Adrenal gland (tissue), 12 donors: ENCODE data around the gene CADM1. TPM values are rescaled to one million over a fixed set of nuclear protein-coding genes. Genes with fewer than 3 reads are reported as not detected.

Source experiments
- DNase-seq, 7 donors: peaks; one replicate each; pipeline ENCODE4 v3.0.0-alpha.2; 2019 to 2020
- H3K27ac ChIP-seq, 5 donors: fragments of 200-600 bp; sonication (generic) in 4 of 5; 1 replicate in 3 of 5; 2 replicates in 2 of 5; pipeline versions ENCODE4 v1.5.1 to v1.8.0; 2016 to 2020; ENCODE audit warnings: mild to moderate bottlenecking in 1 of 5
- H3K27me3 ChIP-seq: fragments of 200-600 bp; 2 replicates; pipeline ENCODE4 v1.8.0; 2021
- H3K36me3 ChIP-seq, 2 donors: fragments of 200-600 bp; replicated peaks in 1 of 2; 1 replicate in 1 of 2; 2 replicates in 1 of 2; pipeline versions ENCODE4 v1.5.1 to v1.8.0; 2018 to 2022
- H3K4me1 ChIP-seq, 2 donors: fragments of 200-600 bp; replicated peaks in 1 of 2; 1 replicate in 1 of 2; 2 replicates in 1 of 2; pipeline versions ENCODE4 v1.5.1 to v1.8.0; 2018 to 2021
- H3K4me3 ChIP-seq, 4 donors: fragments of 200-600 bp; sonication (generic) in 3 of 4; one replicate each; pipeline ENCODE4 v1.5.1; 2016 to 2018
- H3K9me3 ChIP-seq, 3 donors: fragments of 200-600 bp; sonication (generic) in 1 of 3; replicated peaks in 1 of 3; 1 replicate in 2 of 3; 2 replicates in 1 of 3; pipeline versions ENCODE4 v1.5.1 to v1.8.0; 2016 to 2021
- CTCF ChIP-seq, 6 experiments: fragments of 450-650 bp in 4 of 6; fragments of 200-600 bp in 2 of 6; sonication (generic) in 1 of 6; IDR thresholded peaks; 1 replicate in 5 of 6; 2 replicates in 1 of 6; pipeline versions ENCODE4 v1.5.1 to v1.8.0; 2016 to 2021; ENCODE audit warnings: antibody characterized with exemption in 6 of 6, mild to moderate bottlenecking in 2 of 6, moderate library complexity in 1 of 6
- POLR2A ChIP-seq, 2 donors: fragments of 450-650 bp; IDR thresholded peaks; one replicate each; pipeline ENCODE4 v1.6.1; 2017; ENCODE audit warnings: antibody characterized with exemption in 2 of 2, mild to moderate bottlenecking in 2 of 2, moderate library complexity in 1 of 2
- WGBS, 4 donors: extraction: QIAGEN DNeasy Blood & Tissue Kit in 2 of 4; methylation state at CpG; one replicate each; pipeline versions ENCODE4 v1.1.5 to v1.1.7; 2013 to 2017; 5-methylcytosine and 5-hydroxymethylcytosine counted together
- intact Hi-C, 2 donors: fragments of 100-400 bp; cut with DNase I; formaldehyde crosslinking; loops; one replicate each; pipeline versions ENCODE4 v1.14.1 to v1.15.0; 2022 to 2023
- polyA plus RNA-seq, 3 donors: library from polyadenylated mRNA; stranded (reverse); fragments of 200-250 nt in 2 of 3; fragments of 350-450 nt in 1 of 3; fragmentation: Illumina TruSeq in 1 of 3; extraction: RNeasy Lipid Tissue Mini Kit (QIAGEN cat#74804) in 1 of 3; gene quantifications; one replicate each; pipeline ENCODE4 v1.2.3, GENCODE V29; 2013 to 2014
- total RNA-seq, 9 donors: library from RNA; depleted of rRNA in 4 of 9; stranded (reverse); fragments of >200 nt in 4 of 9; fragments of 120-200 nt in 1 of 9; fragmentation: NEBNext Ultra II Directional in 1 of 9; extraction: Animal tissue kit (Norgen Biotek cat#: 25700) in 1 of 9; gene quantifications; one replicate each; pipeline versions ENCODE4 v1.1.0 to v1.2.4, GENCODE V29; 2013 to 2023
- donor health status: healthy with polysubstance abuse.
- donor health status: Bipolar disorder and iron deficiency.
- donor health status: DM: yes; HTN: yes; CAD: no.
- donor health status: DM: no; HTN: no; CAD: no.
- donor health status: DM: no; HTN: no; CAD: no.
- donor health status: DM: yes; HTN: yes; CAD: no.

CADM1 gene
- total and polyA plus RNA-seq, 12 donors = 21.6 to 256 (median 39.8) TPM

DNA sequence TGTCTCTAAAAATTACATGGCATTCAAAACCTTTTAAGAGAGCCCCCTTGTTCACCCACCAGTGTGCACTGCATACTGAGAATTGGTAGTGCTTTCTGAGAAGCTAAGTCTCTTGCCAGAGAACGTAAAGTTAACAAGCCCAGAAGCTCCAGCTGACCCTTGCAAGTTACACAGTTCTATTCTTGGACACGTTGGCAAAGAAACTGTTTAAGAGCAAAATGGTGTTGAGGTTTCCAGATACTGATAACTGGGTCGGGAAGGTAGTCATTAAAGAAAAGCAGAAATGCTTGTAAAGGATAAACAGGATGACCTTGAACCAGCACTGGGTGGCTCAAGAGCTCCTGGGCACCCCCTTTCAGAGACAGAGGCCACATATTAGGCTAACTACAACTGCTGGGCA, 284.8 kb downstream of the CADM1 start:
- H3K4me3 ChIP-seq = no peak overlapping the region
- H3K36me3 ChIP-seq = no peaks in the 10 kb centered on the region
- H3K27ac ChIP-seq = no peak overlapping the region
- 64 to 70% (median 67%) methylated on average over 3 of the region's 3 CpGs for WGBS, 4 donors
- no peak for DNase-seq
- H3K4me1 ChIP-seq = no peaks in the 10 kb centered on the region
- no peaks in the 10 kb centered on the region for H3K9me3 ChIP-seq
- no peak for TF ChIP-seq POLR2A (IDR thresholded peaks at IDR 0.05)
- no peak for TF ChIP-seq CTCF (IDR thresholded peaks at IDR 0.05)
- intact Hi-C loops = no loop called here
- H3K27me3 ChIP-seq = no peaks in the 10 kb centered on the region

DNA sequence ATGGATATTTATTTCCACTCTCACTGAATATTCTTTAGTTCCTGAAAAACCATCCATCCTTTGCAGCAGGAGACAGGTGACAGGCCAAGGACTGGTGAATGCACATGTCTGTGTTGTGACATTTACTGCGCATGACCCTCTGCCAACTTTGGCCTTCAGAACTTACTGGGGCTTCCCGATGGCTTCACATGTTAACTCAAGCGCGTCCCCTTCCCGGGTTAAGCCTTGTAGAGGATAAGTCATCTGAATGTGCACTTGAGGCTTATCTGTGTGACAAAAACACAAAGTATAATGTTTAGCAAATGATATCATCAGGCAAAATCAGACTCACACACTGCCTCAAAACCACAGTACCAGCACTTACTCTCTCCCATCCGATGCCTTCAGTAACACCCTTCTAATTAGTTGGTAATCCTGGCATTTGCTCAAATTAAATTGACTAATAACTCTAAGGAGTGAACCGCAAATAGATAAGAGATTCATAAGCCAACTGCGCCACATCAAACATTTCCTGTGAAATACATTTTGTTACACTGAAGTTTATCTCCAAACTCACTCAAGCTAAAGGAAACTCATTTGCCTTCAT, 286.4 kb downstream of the CADM1 start:
- Histone ChIP-seq H3K4me1 (no peaks in the 10 kb centered on the region), H3K27ac (no peak overlapping the region), H3K36me3 (no peaks in the 10 kb centered on the region), H3K4me3 (no peak overlapping the region), H3K9me3 (no peaks in the 10 kb centered on the region), H3K27me3 (no peaks in the 10 kb centered on the region)
- WGBS, 4 donors = 44 to 55% (median 49%) methylated on average over 8 of the region's 8 CpGs
- TF ChIP-seq POLR2A (IDR thresholded peaks at IDR 0.05) (no peak), CTCF (IDR thresholded peaks at IDR 0.05) (no peak)
- intact Hi-C loops = no loop called here
- DNase-seq = peak in 5 of 7 donors; percentile 23 to 54 (median 33)

DNA sequence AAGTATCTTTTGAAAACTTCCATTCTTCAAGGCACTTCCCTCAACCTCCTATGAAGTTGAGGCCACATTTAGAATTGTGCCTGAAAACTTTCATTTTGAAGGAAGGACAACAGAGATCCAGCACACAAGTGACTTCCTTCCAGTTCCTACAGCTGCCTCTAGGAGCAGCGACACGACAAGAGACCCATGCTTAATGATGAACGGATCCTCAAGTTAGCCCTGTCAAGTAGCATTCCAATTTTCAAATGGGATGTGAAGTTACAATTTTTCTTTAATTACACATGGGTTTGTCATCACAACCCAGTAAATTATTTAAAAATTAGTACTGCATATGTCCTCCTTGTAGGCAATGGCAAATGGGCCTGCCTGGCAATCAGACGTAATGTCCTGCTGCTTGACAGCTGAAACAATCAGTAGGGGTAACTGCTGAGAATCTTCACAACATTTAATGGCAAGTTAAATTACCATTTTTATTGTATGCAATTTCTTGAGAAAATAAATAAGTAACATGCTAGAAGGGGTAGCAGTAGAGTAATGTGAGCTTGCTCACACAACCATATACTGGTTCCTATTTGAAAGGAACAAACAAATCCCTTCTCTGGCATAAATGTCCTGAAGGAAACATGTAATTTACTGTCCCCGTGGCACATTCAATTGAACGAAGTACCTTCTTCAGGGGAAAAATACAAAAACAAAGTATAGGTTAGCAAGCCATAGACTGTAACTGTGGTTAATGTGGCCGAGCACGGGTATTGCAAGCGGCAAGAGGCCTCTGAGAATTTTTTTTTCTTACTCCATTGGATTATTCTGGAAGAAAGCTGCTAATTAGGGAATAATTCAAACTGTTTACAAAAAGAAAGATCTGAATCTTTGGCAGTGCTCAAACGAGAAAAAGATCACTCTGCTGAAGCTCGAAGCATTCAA, 288.3 kb downstream of the CADM1 start:
- 80 to 84% (median 82%) methylated on average over 11 of the region's 11 CpGs for WGBS, 4 donors
- Histone ChIP-seq H3K27me3 (no peaks in the 10 kb centered on the region), H3K4me1 (no peaks in the 10 kb centered on the region), H3K36me3 (no peaks in the 10 kb centered on the region), H3K9me3 (no peaks in the 10 kb centered on the region), H3K27ac (no peak overlapping the region), H3K4me3 (no peak overlapping the region)
- TF ChIP-seq POLR2A (IDR thresholded peaks at IDR 0.05) (no peak), CTCF (IDR thresholded peaks at IDR 0.05) (no peak)
- no peak for DNase-seq
- intact Hi-C loops = no loop called here

GRCh38 chr11:115214644-115215234, 289.5 kb downstream of the CADM1 start:
- no peak for DNase-seq
- WGBS, 4 donors = 93 to 97% (median 97%) methylated on average over 7 of the region's 7 CpGs
- intact Hi-C loops = no loop called here
- Histone ChIP-seq H3K4me3 (no peak overlapping the region), H3K4me1 (no peaks in the 10 kb centered on the region), H3K9me3 (no peaks in the 10 kb centered on the region), H3K27me3 (no peaks in the 10 kb centered on the region), H3K36me3 (no peaks in the 10 kb centered on the region), H3K27ac (no peak overlapping the region)
- no peak for TF ChIP-seq POLR2A (IDR thresholded peaks at IDR 0.05)
- no peak for TF ChIP-seq CTCF (IDR thresholded peaks at IDR 0.05)
